Activated T-cell treated with anti-CD3 and anti-CD28 coated beads, Interleukin-2, amount 50 U/mL, for 72 hours (primary cell): Measurements from ENCODE around the gene RSPH6A. TPM values are rescaled to one million over a fixed set of nuclear protein-coding genes. Genes with fewer than 3 reads are reported as not detected.

Experiments used
- ATAC-seq, 2 donors: fragments of 150-1000 bp; cut with Tn5 transposase; replicated peaks in 1 of 2; 2 replicates each; pipeline ENCODE4 v1.10.0; 2021; ENCODE audit warnings: moderate library complexity in 2 of 2, mild to moderate bottlenecking in 1 of 2
- DNase-seq, 2 donors: peaks; one replicate each; pipeline ENCODE4 v3.0.0; 2021 to 2022; ENCODE audit warnings: mixed read lengths in 1 of 2
- H3K27ac Mint-ChIP-seq: one replicate; pipeline ENCODE4 v1.8.0; 2022; ENCODE audit warnings: mild to moderate bottlenecking, moderate library complexity, mixed read lengths
- H3K27me3 Mint-ChIP-seq: one replicate; pipeline ENCODE4 v1.8.0; 2022; ENCODE audit warnings: low read depth, mixed read lengths
- H3K36me3 Mint-ChIP-seq, 2 donors: one replicate each; pipeline ENCODE4 v1.8.0; 2022; ENCODE audit warnings: mixed read lengths in 2 of 2, mild to moderate bottlenecking in 1 of 2; ENCODE audit not compliant: insufficient read depth in 2 of 2
- H3K4me1 Mint-ChIP-seq: one replicate; pipeline ENCODE4 v1.8.0; 2022; ENCODE audit warnings: low read depth, mixed read lengths
- H3K4me3 Mint-ChIP-seq, 2 donors: one replicate each; pipeline ENCODE4 v1.8.0; 2022; ENCODE audit warnings: mild to moderate bottlenecking in 2 of 2, mixed read lengths in 2 of 2, moderate library complexity in 2 of 2
- H3K9me3 Mint-ChIP-seq, 2 donors: one replicate each; pipeline ENCODE4 v1.8.0; 2022; ENCODE audit warnings: mixed read lengths in 2 of 2
- total RNA-seq, 2 donors: library from RNA; stranded (reverse); gene quantifications; one replicate each; pipeline ENCODE4 v1.2.3, GENCODE V29; 2022

RSPH6A gene
- total RNA-seq, 2 donors from 2014 or later, result 0.43 to 0.60 TPM

GRCh38 chr19:45789035-45789786 lies 25.9 kb downstream of the RSPH6A start:
- no peak overlapping the region for H3K27ac Mint-ChIP-seq
- peaks cover 7% of the 10 kb centered on the region for H3K27me3 Mint-ChIP-seq
- peaks cover 33% of the 10 kb centered on the region for H3K4me1 Mint-ChIP-seq
- ATAC-seq (no peak), DNase-seq (no peak)
- peaks cover 15 to 31% of the 10 kb centered on the region in 2 donors for H3K36me3 Mint-ChIP-seq
- H3K4me3 Mint-ChIP-seq, result no peak overlapping the region
- no peaks in the 10 kb centered on the region for H3K9me3 Mint-ChIP-seq

GRCh38 chr19:45786533-45786894 lies 28.6 kb downstream of the RSPH6A start:
- H3K4me1 Mint-ChIP-seq, result peaks cover 13% of the 10 kb centered on the region
- no peak overlapping the region for H3K27ac Mint-ChIP-seq
- H3K27me3 Mint-ChIP-seq, result no peaks in the 10 kb centered on the region
- H3K4me3 Mint-ChIP-seq, result no peak overlapping the region
- no peaks in the 10 kb centered on the region for H3K9me3 Mint-ChIP-seq
- DNase-seq, result no peak
- ATAC-seq, result no peak
- peaks cover 12 to 31% of the 10 kb centered on the region in 2 donors for H3K36me3 Mint-ChIP-seq

- Mint-ChIP-seq H3K36me3 (peaks cover 12 to 30% of the 10 kb centered on the region in 2 donors), H3K4me1 (peaks cover 8% of the 10 kb centered on the region)
Measured at GRCh38 chr19:45785781-45786532, 29.2 kb downstream of the RSPH6A start.

GRCh38 chr19:45785097-45785496 lies 30.0 kb downstream of the RSPH6A start:
- no peaks in the 10 kb centered on the region for H3K9me3 Mint-ChIP-seq
- ATAC-seq (no peak), DNase-seq (no peak)
- peaks cover 11% of the 10 kb centered on the region for H3K27me3 Mint-ChIP-seq
- H3K36me3 Mint-ChIP-seq, result peaks cover 12 to 26% of the 10 kb centered on the region in 2 donors
- H3K27ac Mint-ChIP-seq, result no peak overlapping the region
- no peak overlapping the region for H3K4me3 Mint-ChIP-seq
- no peaks in the 10 kb centered on the region for H3K4me1 Mint-ChIP-seq

More at GRCh38 chr19:45785781-45786532, 29.2 kb downstream of the RSPH6A start:
- DNase-seq, result no peak
- no peak overlapping the region for H3K4me3 Mint-ChIP-seq
- no peaks in the 10 kb centered on the region for H3K9me3 Mint-ChIP-seq
- H3K27me3 Mint-ChIP-seq, result peaks cover 2% of the 10 kb centered on the region
- H3K27ac Mint-ChIP-seq, result no peak overlapping the region
- ATAC-seq, result no peak

GRCh38 chr19:45784096-45784495 lies 31.0 kb downstream of the RSPH6A start:
- DNase-seq (no peak), ATAC-seq (no peak)
- Mint-ChIP-seq H3K4me3 (no peak overlapping the region), H3K9me3 (no peaks in the 10 kb centered on the region), H3K4me1 (peaks cover 9% of the 10 kb centered on the region), H3K27me3 (peaks cover 21% of the 10 kb centered on the region), H3K36me3 (peaks cover 11 to 21% of the 10 kb centered on the region in 2 donors), H3K27ac (no peak overlapping the region)

GRCh38 chr19:45782820-45783785 lies 32.0 kb downstream of the RSPH6A start:
- ATAC-seq (no peak), DNase-seq (no peak)
- peaks cover 7 to 12% of the 10 kb centered on the region in 2 donors for H3K36me3 Mint-ChIP-seq
- H3K27me3 Mint-ChIP-seq, result peaks cover 24% of the 10 kb centered on the region
- no peaks in the 10 kb centered on the region for H3K9me3 Mint-ChIP-seq
- H3K4me3 Mint-ChIP-seq, result no peak overlapping the region
- peaks cover 17% of the 10 kb centered on the region for H3K4me1 Mint-ChIP-seq
- no peak overlapping the region for H3K27ac Mint-ChIP-seq

GRCh38 chr19:45782162-45782691 lies 32.9 kb downstream of the RSPH6A start, which contains the start of gene DMPK:
DMPK (minus strand) TSS chr19:45782490; CDS start chr19:45782352, 138 bp downstream.
- H3K27ac Mint-ChIP-seq, result no peak within 1 kb of the TSS
- peaks cover 24% of the 10 kb centered on the region for H3K27me3 Mint-ChIP-seq
- peaks cover 17% of the 10 kb centered on the region for H3K4me1 Mint-ChIP-seq
- ATAC-seq, result no peak
- DNase-seq, result no peak
- no peaks in the 10 kb centered on the region for H3K9me3 Mint-ChIP-seq
- no peak within 1 kb of the TSS for H3K4me3 Mint-ChIP-seq
- peaks cover 4 to 5% of the 10 kb centered on the region in 2 donors for H3K36me3 Mint-ChIP-seq

GRCh38 chr19:45781214-45782161 lies 33.6 kb downstream of the RSPH6A start:
- no peak overlapping the region for H3K4me3 Mint-ChIP-seq
- peaks cover 4 to 7% of the 10 kb centered on the region in 2 donors for H3K36me3 Mint-ChIP-seq
- ATAC-seq (no peak), DNase-seq (no peak)
- H3K9me3 Mint-ChIP-seq, result no peaks in the 10 kb centered on the region
- peaks cover 17% of the 10 kb centered on the region for H3K4me1 Mint-ChIP-seq
- peaks cover 24% of the 10 kb centered on the region for H3K27me3 Mint-ChIP-seq
- H3K27ac Mint-ChIP-seq, result no peak overlapping the region

GRCh38 chr19:45780448-45781213 lies 34.5 kb downstream of the RSPH6A start:
- no peak for DNase-seq
- H3K4me3 Mint-ChIP-seq, result no peak overlapping the region
- peaks cover 24% of the 10 kb centered on the region for H3K27me3 Mint-ChIP-seq

GRCh38 chr19:45780146-45780447 lies 35.0 kb downstream of the RSPH6A start:
- Mint-ChIP-seq H3K4me3 (no peak overlapping the region), H3K9me3 (no peaks in the 10 kb centered on the region), H3K27me3 (peaks cover 24% of the 10 kb centered on the region), H3K4me1 (peaks cover 17% of the 10 kb centered on the region), H3K36me3 (peaks cover 2 to 5% of the 10 kb centered on the region in 2 donors), H3K27ac (no peak overlapping the region)
- ATAC-seq (no peak), DNase-seq (no peak)

More at GRCh38 chr19:45780448-45781213, 34.5 kb downstream of the RSPH6A start:
- no peak for ATAC-seq
- Mint-ChIP-seq H3K36me3 (peaks cover 2 to 5% of the 10 kb centered on the region in 2 donors), H3K9me3 (no peaks in the 10 kb centered on the region), H3K4me1 (peaks cover 17% of the 10 kb centered on the region), H3K27ac (no peak overlapping the region)
